Subcutaneous abdominal adipose tissue (tissue), 5 donors: ENCODE measurements around the gene TCEA3.

Source experiments
- H3K27ac ChIP-seq: one replicate; pipeline ENCODE4 v1.7.0; 2013; ENCODE audit warnings: low read depth, mild to moderate bottlenecking, inconsistent platforms, low read length, moderate library complexity
- H3K27me3 ChIP-seq, 5 donors: one replicate each; pipeline ENCODE4 v1.7.0; 2013; ENCODE audit warnings: low read length in 5 of 5, inconsistent platforms in 1 of 5; ENCODE audit not compliant: control insufficient read depth in 5 of 5, insufficient read depth in 4 of 5
- H3K36me3 ChIP-seq, 5 donors: one replicate each; pipeline ENCODE4 v1.7.0; 2013; ENCODE audit warnings: low read length in 5 of 5; ENCODE audit not compliant: control insufficient read depth in 5 of 5, insufficient read depth in 5 of 5
- H3K4me1 ChIP-seq, 5 donors: one replicate each; pipeline ENCODE4 v1.7.0; 2013; ENCODE audit warnings: low read length in 5 of 5, mild to moderate bottlenecking in 3 of 5, moderate library complexity in 1 of 5; ENCODE audit not compliant: control insufficient read depth in 5 of 5, insufficient read depth in 5 of 5
- H3K4me3 ChIP-seq, 5 donors: one replicate each; pipeline ENCODE4 v1.7.0; 2013; ENCODE audit warnings: low read length in 5 of 5, low read depth in 1 of 5
- H3K9ac ChIP-seq, 5 donors: one replicate each; pipeline ENCODE4 v1.7.0; 2013; ENCODE audit warnings: low read length in 5 of 5, mild to moderate bottlenecking in 4 of 5, moderate library complexity in 3 of 5
- H3K9me3 ChIP-seq, 5 donors: one replicate each; pipeline ENCODE4 v1.7.0; 2013; ENCODE audit warnings: low read length in 5 of 5; ENCODE audit not compliant: control insufficient read depth in 5 of 5
- donor health status: healthy.
- donor health status: healthy.
- donor health status: healthy.
- donor health status: healthy.
- donor health status: healthy.

The TCEA3 gene

DNA sequence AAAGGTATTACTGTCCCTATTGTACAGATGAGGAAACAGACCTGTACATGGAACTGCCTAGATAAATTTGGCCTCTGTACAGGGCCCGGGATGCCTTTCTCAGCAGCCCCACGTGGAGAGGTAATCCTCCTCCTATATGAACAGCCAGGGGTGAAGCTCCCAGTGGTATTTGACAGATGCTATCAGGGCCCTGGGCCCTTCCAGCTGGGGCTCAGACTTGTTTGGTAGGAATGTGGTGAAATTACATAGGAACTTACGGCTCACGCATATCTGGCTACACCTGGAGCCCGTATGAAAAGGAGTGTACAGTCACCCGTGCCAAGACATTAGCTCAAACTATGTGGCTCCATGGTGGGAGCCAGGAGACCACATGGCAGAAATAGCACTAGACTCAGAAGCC, 24.8 kb upstream of the TCEA3 start:
- Histone ChIP-seq H3K4me1 (peaks cover 6 to 51% (median 35%) of the 10 kb centered on the region in 5 donors), H3K27me3 (peaks cover 0 to under 1% (median 0%) of the 10 kb centered on the region in 5 donors), H3K9ac (peak overlapping the region in 1 of 5 donors; percentile 11), H3K4me3 (no peak overlapping the region), H3K36me3 (peaks cover 0 to 8% (median 4%) of the 10 kb centered on the region in 5 donors), H3K27ac (no peak overlapping the region), H3K9me3 (no peaks in the 10 kb centered on the region)

DNA sequence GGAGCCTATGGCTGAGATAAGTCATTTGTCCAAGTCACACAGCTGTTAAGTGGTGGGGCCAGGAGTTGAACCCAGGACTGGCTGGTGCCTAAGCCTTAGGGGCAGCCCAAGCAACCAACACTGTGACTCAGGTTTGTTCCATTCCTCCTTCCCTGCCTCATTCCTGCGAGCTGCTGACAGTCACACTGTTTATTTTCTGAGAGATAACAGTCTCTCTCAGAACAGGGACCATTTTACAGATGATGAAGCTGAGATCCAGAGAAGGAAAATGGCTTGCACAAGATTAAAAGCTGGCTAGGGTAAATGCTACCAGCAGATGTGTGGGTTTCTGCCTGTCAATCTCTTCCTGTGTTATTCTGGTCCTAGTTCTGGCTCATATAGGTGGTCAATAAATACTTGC, 24.3 kb upstream of the TCEA3 start:
- no peak overlapping the region for H3K9ac ChIP-seq
- peaks cover 0 to 4% (median 0%) of the 10 kb centered on the region in 5 donors for H3K27me3 ChIP-seq
- H3K4me1 ChIP-seq: peaks cover 10 to 54% (median 36%) of the 10 kb centered on the region in 5 donors
- no peak overlapping the region for H3K4me3 ChIP-seq
- H3K27ac ChIP-seq: no peak overlapping the region
- H3K36me3 ChIP-seq: peaks cover 0 to 8% (median 4%) of the 10 kb centered on the region in 5 donors
- no peaks in the 10 kb centered on the region for H3K9me3 ChIP-seq

DNA sequence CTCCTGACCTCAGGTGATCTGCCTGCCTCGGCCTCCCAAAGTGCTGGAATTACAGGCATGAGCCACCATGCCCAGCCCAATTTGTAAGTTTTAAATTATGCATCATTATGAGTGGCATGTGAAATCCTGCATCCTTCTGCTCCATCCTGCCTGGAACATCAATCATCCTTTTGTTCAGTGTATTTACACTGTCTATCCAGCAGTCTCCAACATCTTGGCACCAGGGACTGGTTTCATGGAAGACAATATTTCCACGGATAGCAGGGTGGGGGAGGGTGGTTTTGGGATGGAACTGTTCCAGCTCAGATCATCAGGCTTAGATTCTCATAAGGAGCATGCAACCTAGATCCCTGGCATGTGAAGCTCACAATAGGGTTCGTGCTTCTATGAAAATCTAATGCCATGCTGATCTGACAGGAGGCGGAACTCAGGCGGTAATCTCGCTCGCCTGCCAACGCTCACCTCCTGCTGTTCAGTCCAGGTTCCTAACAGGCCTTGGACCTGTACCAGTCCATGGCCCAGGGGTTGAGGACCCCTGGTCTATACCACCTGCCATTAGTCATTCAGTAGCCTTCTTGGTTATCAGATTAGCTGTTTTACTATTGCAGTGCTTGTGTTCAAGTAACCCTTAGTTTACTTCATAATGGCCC, 22.2 kb upstream of the TCEA3 start:
- H3K27ac ChIP-seq: no peak overlapping the region
- no peak overlapping the region for H3K4me3 ChIP-seq
- H3K27me3 ChIP-seq: peaks cover 0 to 4% (median 0%) of the 10 kb centered on the region in 5 donors
- H3K9me3 ChIP-seq: no peaks in the 10 kb centered on the region
- no peak overlapping the region for H3K9ac ChIP-seq
- peaks cover 0 to 9% (median 5%) of the 10 kb centered on the region in 5 donors for H3K36me3 ChIP-seq
- H3K4me1 ChIP-seq: peaks cover 10 to 46% (median 36%) of the 10 kb centered on the region in 5 donors

DNA sequence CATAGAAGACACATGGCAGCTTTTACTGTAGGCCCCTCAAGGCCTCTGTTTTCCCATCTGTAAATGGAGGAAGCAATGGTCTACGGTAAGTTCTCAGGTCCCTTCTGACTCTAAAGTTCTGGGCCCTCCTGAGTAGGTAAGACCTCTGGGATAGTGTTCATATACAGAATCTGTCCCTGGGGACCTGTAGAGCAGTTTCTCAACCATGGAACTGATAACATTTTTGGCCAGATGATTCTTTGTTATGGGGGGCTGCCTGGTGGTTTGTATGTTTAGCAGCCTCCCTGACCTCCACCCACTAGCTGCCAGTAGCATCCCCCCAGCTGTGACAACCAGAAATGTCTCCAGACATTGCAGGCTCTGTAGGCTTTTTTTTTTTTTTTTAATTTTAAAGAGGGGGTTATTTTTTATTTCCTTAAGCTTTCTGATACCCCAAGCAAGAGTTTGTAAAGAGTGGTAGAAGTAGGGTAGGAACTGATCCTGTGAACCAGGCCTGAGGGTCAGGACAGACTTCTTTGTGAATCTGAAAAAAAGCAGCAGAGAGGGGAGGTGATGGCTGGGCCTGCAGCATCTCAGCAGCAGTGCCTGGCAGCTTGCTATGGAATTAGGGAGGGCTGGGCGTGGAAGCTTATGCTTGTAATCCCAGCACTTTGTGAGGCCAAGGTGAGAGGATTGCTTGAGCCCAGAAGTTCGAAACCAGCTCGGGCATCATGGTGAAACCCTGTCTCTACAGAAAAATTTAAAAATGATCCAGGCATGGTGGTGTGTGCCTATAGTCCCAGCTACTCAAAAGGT, 20.2 kb upstream of the TCEA3 start:
- peaks cover 0 to 19% (median 4%) of the 10 kb centered on the region in 5 donors for H3K36me3 ChIP-seq
- H3K9ac ChIP-seq: peak overlapping the region in 2 of 5 donors; percentile 52 to 58
- H3K27me3 ChIP-seq: peaks cover 0 to 4% (median 0%) of the 10 kb centered on the region in 5 donors
- no peaks in the 10 kb centered on the region for H3K9me3 ChIP-seq
- H3K4me3 ChIP-seq: peak overlapping the region in 3 of 5 donors; percentile 18 to 44 (median 27)
- H3K4me1 ChIP-seq: peaks cover 8 to 40% (median 31%) of the 10 kb centered on the region in 5 donors
- peak overlapping the region; percentile 61 for H3K27ac ChIP-seq

DNA sequence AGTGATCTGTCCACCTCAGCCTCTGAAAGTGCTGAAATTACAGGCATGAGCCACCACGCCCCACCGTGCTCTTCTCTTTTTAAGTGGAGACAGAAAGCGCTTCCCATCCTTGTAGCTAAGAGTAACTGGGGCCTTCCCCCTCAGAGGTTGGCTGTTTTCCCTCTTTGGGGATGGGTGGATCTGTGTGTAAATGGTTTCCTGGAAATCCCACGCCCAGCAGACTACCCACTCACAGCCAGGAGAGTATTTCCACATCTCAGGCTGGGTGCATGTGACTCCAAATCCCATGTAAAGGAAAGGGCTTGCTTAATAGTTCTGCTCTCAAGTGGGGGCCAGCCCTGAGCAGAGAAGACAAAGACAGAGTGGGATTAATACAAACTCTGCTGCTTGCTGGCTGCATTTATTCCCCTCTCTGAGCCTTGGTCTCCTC, 19.6 kb upstream of the TCEA3 start:
- peak overlapping the region in 3 of 5 donors; percentile 52 to 93 (median 58) for H3K9ac ChIP-seq
- peak overlapping the region; percentile 61 for H3K27ac ChIP-seq
- H3K4me1 ChIP-seq: peaks cover 7 to 38% (median 24%) of the 10 kb centered on the region in 5 donors
- peaks cover 0 to 23% (median 7%) of the 10 kb centered on the region in 5 donors for H3K36me3 ChIP-seq
- peak overlapping the region in 2 of 5 donors; percentile 27 to 44 for H3K4me3 ChIP-seq
- peaks cover 0 to 4% (median 0%) of the 10 kb centered on the region in 5 donors for H3K27me3 ChIP-seq
- no peaks in the 10 kb centered on the region for H3K9me3 ChIP-seq

DNA sequence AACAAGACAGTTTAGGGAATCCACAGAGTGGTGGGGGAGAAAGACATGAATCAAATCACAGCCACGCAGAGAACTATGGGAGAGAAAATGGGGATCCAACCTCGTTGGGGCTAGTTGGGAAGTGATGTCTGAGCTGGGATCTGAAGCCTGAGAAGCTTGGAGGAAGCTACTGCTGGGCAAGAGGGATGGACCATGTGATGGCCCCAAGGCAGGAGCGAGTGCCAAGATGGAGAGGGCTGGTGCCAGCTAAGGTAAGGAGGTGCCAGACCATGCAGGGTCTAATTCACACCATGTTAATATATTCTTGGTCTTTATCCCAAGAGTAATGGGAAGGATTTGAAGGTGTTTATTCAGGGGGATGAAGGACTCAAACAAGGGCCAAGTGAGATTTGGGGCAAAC, 18.2 kb upstream of the TCEA3 start:
- H3K4me1 ChIP-seq: peaks cover 7 to 33% (median 24%) of the 10 kb centered on the region in 5 donors
- no peaks in the 10 kb centered on the region for H3K9me3 ChIP-seq
- no peak overlapping the region for H3K4me3 ChIP-seq
- H3K27ac ChIP-seq: no peak overlapping the region
- peaks cover 0 to 4% (median 0%) of the 10 kb centered on the region in 5 donors for H3K27me3 ChIP-seq
- H3K36me3 ChIP-seq: peaks cover 0 to 28% (median 13%) of the 10 kb centered on the region in 5 donors
- no peak overlapping the region for H3K9ac ChIP-seq

DNA sequence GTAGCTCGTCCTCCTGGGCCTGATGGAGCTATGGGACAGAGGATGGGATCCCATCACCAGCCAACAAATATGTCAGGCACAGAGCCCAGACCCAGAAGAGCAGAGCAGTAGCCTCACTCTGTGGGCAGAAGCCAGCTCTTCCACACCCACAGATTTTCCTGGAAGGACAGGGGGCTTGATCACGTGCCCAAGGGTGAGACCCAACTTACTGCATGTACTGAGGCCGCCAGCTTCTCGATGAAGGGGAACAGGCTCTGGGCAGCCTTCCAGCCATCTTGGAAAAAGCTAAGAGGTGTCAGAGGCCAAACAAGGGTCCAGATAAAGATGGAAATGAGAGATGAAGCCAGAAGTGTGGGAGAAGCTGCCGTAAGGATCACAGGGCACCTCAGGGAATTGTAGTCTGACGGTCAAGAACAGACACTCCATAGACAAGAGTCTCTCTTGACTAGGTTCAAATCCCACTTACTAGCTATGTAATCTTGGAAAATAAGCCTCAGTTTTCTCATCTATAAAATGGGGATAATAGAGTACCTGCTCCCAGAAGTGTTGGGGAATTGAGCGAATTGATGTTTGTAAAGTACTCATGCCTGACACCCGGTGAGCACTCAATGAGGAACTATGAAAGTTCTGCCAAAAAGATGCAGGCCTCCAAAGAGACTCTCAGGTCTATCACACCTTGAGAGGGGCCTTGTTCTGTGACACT, 17.0 kb upstream of the TCEA3 start:
- Histone ChIP-seq H3K36me3 (peaks cover 0 to 38% (median 20%) of the 10 kb centered on the region in 5 donors), H3K27ac (no peak overlapping the region), H3K9me3 (no peaks in the 10 kb centered on the region), H3K27me3 (peaks cover 0 to 4% (median 0%) of the 10 kb centered on the region in 5 donors), H3K4me1 (peaks cover 7 to 31% (median 24%) of the 10 kb centered on the region in 5 donors), H3K9ac (no peak overlapping the region), H3K4me3 (no peak overlapping the region)

DNA sequence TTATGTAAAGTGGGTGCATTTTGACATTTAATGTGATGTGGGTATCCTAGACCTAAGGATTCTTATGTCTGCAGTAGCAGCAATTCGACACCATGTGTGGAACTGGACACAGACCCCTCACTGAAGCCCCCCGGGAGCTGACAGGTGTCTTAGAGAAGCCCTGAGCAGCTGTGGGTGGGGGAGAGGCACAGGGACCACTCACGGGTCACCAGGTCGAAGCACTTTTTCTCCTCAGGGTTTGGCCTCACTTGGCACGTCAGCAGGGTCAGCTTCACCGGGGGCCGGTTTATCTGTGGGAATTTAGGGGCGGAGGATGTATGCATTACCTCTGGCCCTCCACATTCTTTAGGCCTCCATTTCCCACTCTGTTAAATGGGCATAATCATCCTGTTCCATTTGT, 14.0 kb upstream of the TCEA3 start:
- Histone ChIP-seq H3K9me3 (no peaks in the 10 kb centered on the region), H3K27ac (no peak overlapping the region), H3K36me3 (peaks cover 0 to 62% (median 37%) of the 10 kb centered on the region in 5 donors), H3K27me3 (no peaks in the 10 kb centered on the region), H3K4me1 (peaks cover 0 to 12% (median 7%) of the 10 kb centered on the region in 5 donors), H3K4me3 (no peak overlapping the region), H3K9ac (no peak overlapping the region)

DNA sequence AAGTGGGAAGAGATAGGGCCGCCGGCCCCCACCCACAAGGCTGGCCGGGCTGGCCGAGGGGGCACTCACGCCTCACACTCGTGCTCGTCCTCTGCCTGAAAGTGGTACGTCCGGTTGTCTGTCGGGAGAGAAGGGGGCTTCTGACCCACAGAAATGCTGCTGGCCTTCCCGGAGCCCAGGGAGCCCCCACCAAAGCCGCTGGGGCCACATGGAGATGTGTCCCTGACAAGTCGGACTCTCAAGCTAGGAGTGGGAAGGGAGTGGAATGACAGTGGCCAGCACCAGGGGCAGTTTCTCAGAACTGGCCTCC, 12.8 kb upstream of the TCEA3 start:
- Histone ChIP-seq H3K4me3 (no peak overlapping the region), H3K27me3 (no peaks in the 10 kb centered on the region), H3K9me3 (no peaks in the 10 kb centered on the region), H3K4me1 (peaks cover 0 to 8% (median 7%) of the 10 kb centered on the region in 5 donors), H3K9ac (no peak overlapping the region), H3K36me3 (peaks cover 0 to 70% (median 48%) of the 10 kb centered on the region in 5 donors), H3K27ac (no peak overlapping the region)
